Esophagus (tissue), 2 donors: ENCODE data around the gene N4BP2L1. TPM values are rescaled to one million over a fixed set of nuclear protein-coding genes. Genes with fewer than 3 reads are reported as not detected.

Experiments used
- H3K27ac ChIP-seq, 2 donors: one replicate each; pipeline ENCODE4 v1.5.1; 2013; ENCODE audit warnings: low read depth in 2 of 2, mild to moderate bottlenecking in 2 of 2, inconsistent platforms in 1 of 2, low read length in 1 of 2, moderate library complexity in 1 of 2
- H3K27me3 ChIP-seq, 2 donors: one replicate each; pipeline ENCODE4 v1.6.1; 2013; ENCODE audit warnings: low read length in 2 of 2, control low read depth in 1 of 2, mild to moderate bottlenecking in 1 of 2; ENCODE audit not compliant: insufficient read depth in 2 of 2, control insufficient read depth in 1 of 2
- H3K36me3 ChIP-seq, 2 donors: one replicate each; pipeline ENCODE4 v1.6.1; 2013; ENCODE audit warnings: low read length in 1 of 2; ENCODE audit not compliant: control insufficient read depth in 2 of 2, insufficient read depth in 2 of 2
- H3K4me1 ChIP-seq, 2 donors: one replicate each; pipeline ENCODE4 v1.6.1; 2013; ENCODE audit warnings: low read length in 1 of 2; ENCODE audit not compliant: control insufficient read depth in 2 of 2, insufficient read depth in 2 of 2
- H3K4me3 ChIP-seq, 2 donors: one replicate each; pipeline ENCODE4 v1.5.1; 2013; ENCODE audit warnings: low read length in 2 of 2, mild to moderate bottlenecking in 2 of 2, low read depth in 1 of 2, moderate library complexity in 1 of 2
- H3K9me3 ChIP-seq, 2 donors: one replicate each; pipeline ENCODE4 v1.6.1; 2013; ENCODE audit warnings: mild to moderate bottlenecking in 2 of 2, low read depth in 1 of 2, low read length in 1 of 2, moderate library complexity in 1 of 2; ENCODE audit not compliant: control insufficient read depth in 2 of 2, insufficient read depth in 1 of 2
- WGBS, 2 donors: extraction: QIAGEN DNeasy Blood & Tissue Kit; methylation state at CpG; one replicate each; pipeline ENCODE4 v1.1.7; 2013; 5-methylcytosine and 5-hydroxymethylcytosine counted together
- polyA plus RNA-seq, 2 donors: library from polyadenylated mRNA; stranded (reverse); fragments of 200-250 nt; gene quantifications; one replicate each; pipeline ENCODE4 v1.2.3, GENCODE V29; 2013
- donor health status: healthy with polysubstance abuse.
- donor health status: Bipolar disorder and iron deficiency.

Gene N4BP2L1
- polyA plus RNA-seq, 2 donors = 5.0 to 8.4 TPM

DNA sequence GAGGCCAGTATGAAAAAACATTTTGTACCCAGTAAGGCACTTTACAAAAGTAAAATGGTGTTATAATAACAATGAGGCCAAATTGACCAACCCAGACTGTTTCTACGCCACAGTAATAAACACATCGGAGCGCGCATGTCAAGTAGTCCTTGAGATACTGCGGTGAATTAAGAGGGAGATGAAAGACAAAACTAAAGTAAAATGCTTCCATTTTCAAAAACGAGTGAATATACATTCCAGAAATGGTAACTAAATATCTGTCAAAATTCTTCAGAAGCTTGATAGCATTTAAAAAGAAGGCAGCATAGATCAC lies 19.0 kb downstream of the N4BP2L1 start:
- Histone ChIP-seq H3K4me1 (no peaks in the 10 kb centered on the region), H3K4me3 (no peak overlapping the region), H3K27me3 (no peaks in the 10 kb centered on the region), H3K9me3 (no peaks in the 10 kb centered on the region), H3K27ac (no peak overlapping the region), H3K36me3 (peaks cover 0 to 4% of the 10 kb centered on the region in 2 donors)
- WGBS, 2 donors = 88 to 90% methylated on average over 6 of the region's 6 CpGs

DNA sequence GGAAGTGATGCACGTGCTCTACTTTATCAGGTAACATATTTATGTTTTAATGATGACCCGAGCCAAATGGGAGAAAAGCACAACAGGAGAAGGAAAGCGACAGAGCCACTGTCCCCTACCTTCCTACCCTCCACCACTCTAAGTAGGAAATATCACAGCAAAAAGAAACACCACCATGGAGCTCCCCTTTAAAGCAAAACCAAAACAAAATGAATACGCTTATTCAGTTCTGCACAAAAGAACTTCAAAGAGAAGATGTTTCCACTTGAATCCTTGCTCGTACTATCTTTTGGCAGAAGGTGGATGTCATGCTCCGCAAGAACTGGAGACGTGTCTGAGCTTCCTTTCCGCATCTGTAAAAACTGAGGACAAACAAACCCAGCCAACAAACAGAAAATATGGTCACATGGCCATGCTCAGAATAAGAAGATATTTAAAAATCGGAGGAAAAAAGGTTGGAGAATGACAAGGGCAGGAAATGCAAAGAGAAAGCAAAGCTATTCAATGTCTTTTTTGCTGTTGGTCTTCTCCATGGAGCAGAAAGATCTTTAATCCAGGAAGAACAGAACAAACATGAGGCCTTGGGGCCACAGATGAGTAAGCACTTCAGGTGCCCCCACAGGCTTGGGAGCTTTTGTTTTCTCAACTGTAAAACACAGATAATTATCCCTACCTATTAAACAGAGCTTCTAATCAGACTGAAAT lies 19.5 kb downstream of the N4BP2L1 start:
- Histone ChIP-seq H3K4me3 (no peak overlapping the region), H3K27ac (no peak overlapping the region), H3K27me3 (no peaks in the 10 kb centered on the region), H3K4me1 (no peaks in the 10 kb centered on the region), H3K9me3 (no peaks in the 10 kb centered on the region), H3K36me3 (peaks cover 0 to 4% of the 10 kb centered on the region in 2 donors)
- WGBS, 2 donors = 71 to 81% methylated on average over 9 of the region's 9 CpGs

DNA sequence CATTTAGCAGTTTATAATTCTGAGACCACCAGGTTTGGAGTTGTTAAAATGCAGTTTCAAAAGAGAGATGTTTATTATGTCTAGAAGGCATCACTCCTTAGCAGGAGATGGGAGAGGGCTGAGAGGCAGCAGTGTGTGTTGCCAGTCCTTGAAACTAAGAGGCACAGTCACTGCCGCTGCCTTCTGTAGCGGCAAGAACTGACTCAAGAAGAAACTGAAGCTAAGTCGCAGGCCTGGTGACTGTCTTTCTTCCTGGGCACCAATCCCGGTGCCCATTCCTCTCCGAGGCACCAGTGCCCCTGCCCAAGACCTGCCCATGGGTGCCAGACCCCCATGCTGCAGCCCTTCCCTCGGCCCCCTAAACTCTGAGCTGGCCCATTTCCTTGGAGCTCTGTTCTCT lies 20.1 kb downstream of the N4BP2L1 start:
- H3K4me3 ChIP-seq = no peak overlapping the region
- no peaks in the 10 kb centered on the region for H3K27me3 ChIP-seq
- H3K9me3 ChIP-seq = no peaks in the 10 kb centered on the region
- no peak overlapping the region for H3K27ac ChIP-seq
- 92 to 96% methylated on average over 6 of the region's 6 CpGs for WGBS, 2 donors
- no peaks in the 10 kb centered on the region for H3K4me1 ChIP-seq
- peaks cover 0 to 4% of the 10 kb centered on the region in 2 donors for H3K36me3 ChIP-seq

DNA sequence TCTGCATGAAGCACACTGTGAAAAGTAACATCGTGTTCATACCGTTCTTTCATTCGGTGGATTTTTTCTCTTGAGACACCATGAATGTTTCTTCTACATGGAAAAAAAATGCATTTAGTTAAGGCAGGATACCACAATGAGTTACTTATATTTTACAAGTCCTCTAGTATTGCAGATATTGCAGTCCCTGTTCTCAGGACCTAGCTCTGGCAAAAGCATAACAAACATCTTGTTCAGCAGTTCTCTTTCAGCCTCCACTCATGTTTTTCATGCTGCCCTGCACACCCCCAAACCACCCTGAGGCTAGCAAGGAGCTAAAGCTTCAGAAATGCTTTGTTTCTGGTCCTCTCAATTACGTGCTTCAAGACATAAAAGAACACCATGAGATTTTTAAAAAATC lies 24.8 kb downstream of the N4BP2L1 start:
- Histone ChIP-seq H3K36me3 (peaks cover 2 to 4% of the 10 kb centered on the region in 2 donors), H3K9me3 (no peaks in the 10 kb centered on the region), H3K27me3 (no peaks in the 10 kb centered on the region), H3K27ac (no peak overlapping the region), H3K4me1 (no peaks in the 10 kb centered on the region), H3K4me3 (no peak overlapping the region)
- WGBS, 2 donors = 90% methylated on average over 4 of the region's 4 CpGs

DNA sequence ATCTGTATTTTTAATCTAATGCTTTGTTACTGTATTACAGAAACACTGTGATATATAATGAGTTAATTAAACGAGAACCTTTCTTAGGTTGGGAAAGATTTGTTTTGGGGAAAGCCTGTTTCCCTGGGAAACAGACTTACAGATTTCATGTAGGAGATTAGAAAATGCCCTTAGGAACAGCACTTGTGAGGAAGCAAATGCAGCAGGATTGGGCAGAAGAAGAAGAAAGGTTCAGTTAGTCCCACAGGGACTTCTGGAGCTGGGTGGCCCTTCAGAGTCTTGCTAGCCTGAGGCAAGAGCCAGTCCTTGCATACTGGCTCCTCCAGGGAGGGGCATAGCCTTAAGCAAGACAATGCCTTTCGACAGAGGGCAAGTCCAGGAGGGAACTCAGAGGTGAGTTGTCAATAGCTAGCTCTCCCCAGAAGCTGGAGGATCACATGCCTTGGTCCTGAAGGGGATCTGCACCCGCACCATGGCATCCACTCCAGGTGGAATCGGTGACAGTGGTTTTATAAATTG lies 36.8 kb downstream of the N4BP2L1 start:
- H3K27ac ChIP-seq = no peak overlapping the region
- WGBS, 2 donors = 44 to 65% methylated on average over 4 of the region's 4 CpGs
- H3K27me3 ChIP-seq = no peaks in the 10 kb centered on the region
- H3K4me1 ChIP-seq = no peaks in the 10 kb centered on the region
- no peak overlapping the region for H3K4me3 ChIP-seq
- no peaks in the 10 kb centered on the region for H3K9me3 ChIP-seq
- H3K36me3 ChIP-seq = no peaks in the 10 kb centered on the region

DNA sequence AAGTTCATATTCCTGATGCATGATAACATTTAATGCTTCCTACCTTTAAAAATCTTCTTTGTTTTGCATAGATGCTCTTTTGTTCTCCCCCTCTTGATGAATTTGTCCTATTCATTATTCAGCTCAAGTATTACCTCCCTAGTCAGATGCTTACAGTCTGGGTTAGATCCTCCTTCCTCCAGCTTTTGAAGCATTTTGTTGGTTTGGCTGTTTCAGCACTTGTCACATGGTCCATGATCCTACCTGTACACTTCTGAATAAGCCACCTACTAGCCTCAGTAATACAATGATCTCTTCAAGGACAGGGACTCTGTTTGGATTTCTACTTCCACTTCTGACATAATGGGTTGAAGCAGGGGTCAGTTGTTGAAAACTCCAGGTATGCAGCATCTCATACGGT lies 37.4 kb downstream of the N4BP2L1 start:
- Histone ChIP-seq H3K4me1 (no peaks in the 10 kb centered on the region), H3K27ac (no peak overlapping the region), H3K27me3 (no peaks in the 10 kb centered on the region), H3K4me3 (no peak overlapping the region), H3K9me3 (no peaks in the 10 kb centered on the region), H3K36me3 (no peaks in the 10 kb centered on the region)
- WGBS, 2 donors = 50 to 73% methylated on average over 1 of the region's 1 CpG

DNA sequence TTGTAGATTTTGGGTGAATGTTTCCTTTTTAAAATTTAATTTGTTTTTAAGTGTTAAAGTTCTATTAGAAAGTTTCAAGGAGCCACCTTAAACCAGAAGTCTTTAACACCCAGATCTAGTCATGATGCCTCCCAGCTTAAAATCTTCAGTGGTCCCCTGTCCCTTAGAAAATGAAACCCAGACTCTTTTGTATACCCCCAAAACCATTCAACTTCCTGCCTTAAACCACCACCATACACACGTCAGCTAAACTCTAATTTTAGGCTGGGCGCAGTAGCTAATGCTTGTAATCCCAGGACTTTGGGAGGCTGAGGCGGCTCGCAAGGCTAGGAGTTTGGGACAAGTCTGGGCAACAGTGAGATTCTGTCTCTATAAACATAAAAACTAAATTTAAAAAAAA lies 37.9 kb downstream of the N4BP2L1 start:
- H3K9me3 ChIP-seq = no peaks in the 10 kb centered on the region
- H3K4me1 ChIP-seq = no peaks in the 10 kb centered on the region
- 39 to 43% methylated on average over 4 of the region's 4 CpGs for WGBS, 2 donors
- H3K27me3 ChIP-seq = no peaks in the 10 kb centered on the region
- H3K27ac ChIP-seq = no peak overlapping the region
- H3K36me3 ChIP-seq = no peaks in the 10 kb centered on the region
- no peak overlapping the region for H3K4me3 ChIP-seq

DNA sequence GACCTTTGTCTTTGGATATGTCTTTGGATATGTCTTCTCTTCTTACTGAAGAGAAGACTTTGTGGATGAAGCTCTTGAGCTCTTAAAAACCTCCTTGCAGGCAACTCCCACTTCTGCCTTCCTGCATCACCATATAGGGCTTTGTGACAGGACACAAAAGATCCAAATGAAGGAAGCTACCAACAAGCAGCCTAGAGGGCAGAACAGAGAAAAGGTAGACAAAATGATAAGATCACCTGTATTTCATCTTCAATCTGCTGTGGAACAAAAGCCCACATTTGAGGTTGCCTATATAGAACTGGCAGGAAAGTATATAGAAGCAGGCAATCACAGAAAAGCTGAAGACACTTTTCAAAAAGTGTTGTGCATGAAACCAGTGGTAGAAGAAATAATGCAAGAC lies 42.5 kb downstream of the N4BP2L1 start:
- no peaks in the 10 kb centered on the region for H3K9me3 ChIP-seq
- H3K36me3 ChIP-seq = no peaks in the 10 kb centered on the region
- H3K27me3 ChIP-seq = no peaks in the 10 kb centered on the region
- H3K4me1 ChIP-seq = no peaks in the 10 kb centered on the region
- no peak overlapping the region for H3K4me3 ChIP-seq
- no peak overlapping the region for H3K27ac ChIP-seq

DNA sequence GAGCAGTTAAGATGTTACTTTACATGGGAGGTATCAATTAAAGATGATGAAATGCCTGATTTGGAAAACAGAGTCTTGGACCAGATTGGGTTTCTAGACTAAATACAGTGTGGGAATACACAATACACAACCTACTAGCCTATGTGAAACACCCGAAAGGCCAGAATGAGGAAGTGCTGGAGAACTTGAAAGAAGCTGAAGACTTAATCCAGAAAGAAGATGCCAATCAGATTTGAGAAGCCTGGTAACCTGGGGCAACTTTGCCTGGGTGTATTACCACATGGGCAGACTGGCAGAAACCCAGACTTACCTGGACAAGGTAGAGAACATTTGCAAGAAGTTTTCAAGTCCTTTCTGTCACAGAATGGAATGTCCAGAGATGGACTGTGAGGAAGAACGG lies 43.2 kb downstream of the N4BP2L1 start:
- no peak overlapping the region for H3K27ac ChIP-seq
- no peaks in the 10 kb centered on the region for H3K36me3 ChIP-seq
- H3K4me1 ChIP-seq = no peaks in the 10 kb centered on the region
- H3K4me3 ChIP-seq = no peak overlapping the region
- H3K9me3 ChIP-seq = no peaks in the 10 kb centered on the region
- no peaks in the 10 kb centered on the region for H3K27me3 ChIP-seq
- 70 to 74% methylated on average over 2 of the region's 2 CpGs for WGBS, 2 donors

DNA sequence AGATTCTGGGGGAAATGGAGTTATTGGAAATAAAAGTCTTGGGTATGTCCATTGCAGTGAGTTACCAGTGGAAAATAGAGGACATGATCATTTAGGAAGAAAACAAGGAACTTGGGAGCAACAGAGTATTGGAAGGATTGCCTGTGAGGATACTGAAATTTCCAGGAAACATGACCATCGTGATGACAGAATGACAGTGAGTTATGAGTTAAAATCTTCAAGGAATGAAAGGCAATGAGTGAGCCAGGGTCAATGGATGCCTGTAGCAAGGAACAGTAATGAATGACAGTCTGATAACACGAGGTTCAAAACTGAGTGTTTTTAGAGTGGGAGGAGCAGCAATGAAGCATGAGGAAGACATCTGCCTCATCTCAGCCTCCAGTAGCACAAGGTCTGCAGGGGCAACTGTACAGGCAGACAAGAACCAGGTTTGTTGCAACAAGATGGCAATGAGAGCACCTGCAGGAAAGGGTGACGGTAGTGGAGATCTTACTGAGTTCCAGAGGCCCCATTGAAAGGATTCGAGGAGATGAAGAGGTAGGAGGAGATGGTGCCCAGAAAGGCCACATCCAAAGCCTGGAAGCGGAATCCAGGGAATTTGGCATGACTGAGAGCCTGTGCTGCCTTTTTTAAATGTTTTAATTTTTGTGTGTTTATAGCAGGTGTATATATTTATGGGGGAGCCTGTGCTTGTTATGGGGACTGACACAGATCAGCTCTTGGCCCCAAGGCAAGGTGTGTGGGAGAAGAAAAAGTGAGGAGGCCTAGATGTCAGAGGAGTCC lies 43.9 kb downstream of the N4BP2L1 start:
- Histone ChIP-seq H3K27me3 (no peaks in the 10 kb centered on the region), H3K27ac (no peak overlapping the region), H3K36me3 (no peaks in the 10 kb centered on the region), H3K9me3 (no peaks in the 10 kb centered on the region), H3K4me1 (no peaks in the 10 kb centered on the region), H3K4me3 (no peak overlapping the region)
- 83 to 86% methylated on average over 5 of the region's 5 CpGs for WGBS, 2 donors
